Stomach (tissue), 4 donors: ENCODE data around the gene FNDC3B.

ENCODE experiments used
- POLR2A ChIP-seq, 4 donors: fragments of 450-650 bp; IDR thresholded peaks; one replicate each; pipeline ENCODE4 v1.6.1; 2016; ENCODE audit warnings: antibody characterized with exemption in 4 of 4, control low read depth in 2 of 4, mild to moderate bottlenecking in 1 of 4, moderate library complexity in 1 of 4
- TF ChIP-seq, protein P1 (sequence below), 7 experiments: fragments of 450-650 bp in 4 of 7; fragments of 200-600 bp in 3 of 7; sonication (generic) in 3 of 7; IDR thresholded peaks; one replicate each; pipeline ENCODE4 v1.5.1; 2016 to 2019; ENCODE audit warnings: antibody characterized with exemption in 7 of 7, control low read depth in 2 of 7, mild to moderate bottlenecking in 1 of 7

DNA sequence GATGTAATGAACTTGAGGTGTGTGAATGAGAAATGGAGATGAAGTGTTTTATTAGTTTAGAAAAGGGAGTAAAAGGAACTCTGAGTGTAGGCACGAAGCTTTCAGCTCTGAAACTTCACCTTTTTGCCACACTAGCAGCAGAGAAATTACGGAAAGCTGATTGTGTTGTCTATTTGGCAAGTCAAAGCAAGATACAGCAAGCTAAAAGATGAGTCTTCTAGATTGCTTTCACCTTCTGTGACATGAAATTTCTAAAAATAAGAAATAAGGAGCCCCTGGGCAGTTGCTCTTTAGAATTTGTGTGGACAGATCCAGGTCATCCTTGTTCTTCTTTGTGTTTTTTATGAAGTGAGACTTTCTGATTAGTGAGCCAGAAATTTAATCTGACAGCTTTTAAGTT lies 143.4 kb downstream of the FNDC3B start:
- TF ChIP-seq, protein P1, sequence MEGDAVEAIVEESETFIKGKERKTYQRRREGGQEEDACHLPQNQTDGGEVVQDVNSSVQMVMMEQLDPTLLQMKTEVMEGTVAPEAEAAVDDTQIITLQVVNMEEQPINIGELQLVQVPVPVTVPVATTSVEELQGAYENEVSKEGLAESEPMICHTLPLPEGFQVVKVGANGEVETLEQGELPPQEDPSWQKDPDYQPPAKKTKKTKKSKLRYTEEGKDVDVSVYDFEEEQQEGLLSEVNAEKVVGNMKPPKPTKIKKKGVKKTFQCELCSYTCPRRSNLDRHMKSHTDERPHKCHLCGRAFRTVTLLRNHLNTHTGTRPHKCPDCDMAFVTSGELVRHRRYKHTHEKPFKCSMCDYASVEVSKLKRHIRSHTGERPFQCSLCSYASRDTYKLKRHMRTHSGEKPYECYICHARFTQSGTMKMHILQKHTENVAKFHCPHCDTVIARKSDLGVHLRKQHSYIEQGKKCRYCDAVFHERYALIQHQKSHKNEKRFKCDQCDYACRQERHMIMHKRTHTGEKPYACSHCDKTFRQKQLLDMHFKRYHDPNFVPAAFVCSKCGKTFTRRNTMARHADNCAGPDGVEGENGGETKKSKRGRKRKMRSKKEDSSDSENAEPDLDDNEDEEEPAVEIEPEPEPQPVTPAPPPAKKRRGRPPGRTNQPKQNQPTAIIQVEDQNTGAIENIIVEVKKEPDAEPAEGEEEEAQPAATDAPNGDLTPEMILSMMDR (IDR thresholded peaks at IDR 0.05), result no peak
- no peak for TF ChIP-seq POLR2A (IDR thresholded peaks at IDR 0.05)
